T-helper 9 cell (primary cell): ENCODE results near the gene POLRMT.
"Not testable (repeated sequence)": the region's sequence is repeated elsewhere in the genome, so short reads cannot be mapped to it uniquely, and the experiment has no call there.

ENCODE experiments used
- DNase-seq: peaks from one replicate; pipeline ENCODE4 v3.0.0-alpha.2; 2020

The POLRMT gene

GRCh38 chr19:590750-591098 lies 42.6 kb downstream of the POLRMT start:
- no peak for DNase-seq

GRCh38 chr19:590396-590745 lies 43.0 kb downstream of the POLRMT start:
- no peak for DNase-seq

- DNase-seq: no peak
Observed at GRCh38 chr19:589693-590395, 43.5 kb downstream of the POLRMT start, which contains the start of gene HCN2. TSS of gene HCN2 (plus strand) at chr19:589881. CDS start at chr19:589946, 65 bp downstream.

DNA sequence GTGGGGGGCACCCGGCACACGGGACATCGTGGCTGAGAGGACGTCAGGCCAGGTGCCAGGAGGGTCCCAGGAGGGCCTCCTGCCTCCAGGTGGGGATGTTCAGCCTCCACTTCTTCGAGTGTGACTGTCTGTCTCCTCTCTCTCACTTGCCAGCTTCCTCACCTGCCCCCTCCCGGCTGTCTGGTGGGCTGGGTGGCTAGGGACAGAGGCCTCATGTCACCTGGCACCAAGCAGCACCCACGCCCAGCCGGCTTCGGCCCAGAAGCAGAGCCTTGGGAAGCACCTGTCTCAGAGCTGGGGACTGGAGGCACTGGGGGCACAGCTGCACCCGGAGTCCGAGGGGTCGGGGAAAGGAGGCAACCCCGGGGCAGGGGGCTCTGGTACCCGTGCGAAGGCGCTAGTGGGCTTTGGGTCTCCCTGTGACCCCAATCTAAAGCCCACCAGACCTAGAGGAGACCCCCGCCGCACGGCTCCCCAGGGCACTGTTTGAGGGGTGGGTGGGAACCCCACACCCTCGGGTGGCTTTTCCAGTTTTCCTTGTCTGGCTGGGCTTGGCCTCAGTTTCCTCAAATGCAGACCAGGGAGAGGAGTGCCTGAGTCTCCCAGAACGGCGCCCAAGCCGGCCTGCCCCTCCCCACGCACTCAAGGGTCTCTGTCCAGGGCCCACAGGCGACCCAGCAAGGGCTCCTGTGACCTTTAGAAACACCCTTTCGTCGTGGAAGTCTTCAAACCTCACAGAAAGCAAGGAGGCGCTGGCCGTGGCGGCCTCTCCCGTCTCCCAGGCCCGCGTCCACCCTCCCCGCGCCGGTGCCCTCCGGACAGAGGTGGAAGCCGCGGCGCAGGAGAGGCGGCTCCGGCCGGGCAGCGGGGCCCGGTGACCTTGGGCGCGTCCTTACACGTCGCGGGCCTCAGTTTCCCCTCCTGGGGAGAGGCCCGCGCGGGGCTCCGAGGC lies 44.3 kb downstream of the POLRMT start:
- no peak for DNase-seq

DNA sequence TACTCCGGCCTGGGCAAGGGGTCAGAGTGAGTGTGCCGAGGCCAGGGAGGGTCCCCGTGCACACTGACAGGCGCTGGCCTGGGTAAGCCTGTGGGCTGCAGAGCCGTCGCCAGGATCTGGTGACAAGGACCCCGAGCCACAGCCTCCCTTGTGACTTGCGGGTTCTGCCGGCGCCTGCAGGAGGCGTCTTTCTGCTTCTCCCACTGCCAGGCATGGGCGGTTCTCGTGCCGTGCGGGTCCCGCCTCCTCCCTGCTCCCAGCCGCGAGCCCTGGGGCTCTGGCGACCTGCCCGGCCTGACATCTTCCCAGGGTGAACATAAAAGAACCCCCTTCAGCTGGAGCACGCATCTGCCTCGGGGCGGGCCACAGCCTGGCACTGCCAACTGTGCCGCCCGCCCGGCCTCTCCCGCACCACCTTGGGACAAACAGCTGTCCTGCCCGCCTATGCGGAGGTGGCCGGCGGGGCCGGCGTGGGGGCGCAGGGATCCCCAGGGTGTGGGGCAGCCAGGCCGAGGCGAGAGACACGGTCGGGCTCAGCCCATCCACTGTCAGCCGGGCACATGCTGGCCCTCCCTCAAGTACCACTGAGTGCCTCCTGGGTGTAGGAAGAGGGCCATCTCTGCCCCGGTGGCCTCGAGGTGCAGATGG lies 45.1 kb downstream of the POLRMT start:
- DNase-seq: peak; percentile 51

GRCh38 chr19:585551-586110 lies 47.7 kb downstream of the POLRMT start:
- DNase-seq: no peak

DNA sequence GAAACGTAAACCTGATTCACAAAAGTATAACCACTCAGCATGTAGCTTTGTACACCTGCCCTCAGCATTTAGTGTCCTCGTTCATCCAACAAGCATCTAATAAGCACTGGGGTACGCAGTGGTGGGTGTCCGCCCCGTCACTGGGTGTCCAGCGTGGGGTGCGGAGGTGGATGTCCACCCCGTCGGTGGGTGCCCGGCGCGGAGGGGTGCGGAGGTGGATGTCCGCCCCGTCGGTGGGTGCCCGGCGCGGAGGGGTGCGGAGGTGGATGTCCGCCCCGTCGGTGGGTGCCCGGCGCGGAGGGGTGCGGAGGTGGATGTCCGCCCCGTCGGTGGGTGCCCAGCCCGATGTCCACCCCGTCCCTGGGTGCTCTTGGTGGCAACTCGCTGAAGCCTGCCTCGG lies 48.2 kb downstream of the POLRMT start:
- DNase-seq: not testable (repeated sequence)

DNA sequence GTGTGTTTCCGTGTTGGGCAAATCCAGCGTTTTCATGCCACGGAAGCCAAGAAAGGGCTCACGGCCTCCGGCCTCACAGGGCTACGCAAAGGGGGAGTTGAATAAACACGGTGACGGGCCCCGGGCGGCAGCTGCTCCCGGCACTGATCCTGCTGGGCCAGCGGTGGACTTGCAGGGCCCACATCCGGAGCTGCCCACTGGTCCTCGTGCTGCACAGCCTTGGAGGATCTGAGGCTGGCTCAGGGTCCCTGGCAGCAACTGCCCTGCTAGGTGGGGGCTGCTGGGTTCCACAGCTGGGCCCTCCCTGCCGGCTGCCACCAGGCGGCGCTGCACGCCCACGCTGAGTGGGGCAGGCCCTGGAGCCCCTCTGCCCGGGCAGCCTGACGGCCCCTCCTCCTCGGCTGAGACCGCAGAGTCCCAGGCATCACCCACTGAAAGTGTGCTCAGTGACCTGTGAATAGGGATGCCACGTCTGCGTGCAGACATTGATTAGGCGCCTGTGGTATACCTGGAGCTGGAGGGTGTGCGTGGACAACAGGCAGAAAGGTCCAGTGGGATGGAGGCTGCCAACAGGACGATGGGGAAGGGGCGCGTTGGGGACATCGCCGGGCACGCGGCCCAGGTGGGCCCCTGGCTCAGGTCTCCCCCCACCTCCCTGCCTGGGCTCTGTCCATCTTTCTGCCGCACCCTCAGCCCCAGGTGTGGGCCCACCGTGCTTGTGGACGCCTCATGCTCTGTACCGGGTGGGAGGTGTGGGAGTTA lies 48.9 kb downstream of the POLRMT start:
- peak; percentile 65 for DNase-seq

GRCh38 chr19:583968-584239 lies 49.4 kb downstream of the POLRMT start:
- no peak for DNase-seq

GRCh38 chr19:583198-583967 lies 50.0 kb downstream of the POLRMT start:
- no peak for DNase-seq

DNA sequence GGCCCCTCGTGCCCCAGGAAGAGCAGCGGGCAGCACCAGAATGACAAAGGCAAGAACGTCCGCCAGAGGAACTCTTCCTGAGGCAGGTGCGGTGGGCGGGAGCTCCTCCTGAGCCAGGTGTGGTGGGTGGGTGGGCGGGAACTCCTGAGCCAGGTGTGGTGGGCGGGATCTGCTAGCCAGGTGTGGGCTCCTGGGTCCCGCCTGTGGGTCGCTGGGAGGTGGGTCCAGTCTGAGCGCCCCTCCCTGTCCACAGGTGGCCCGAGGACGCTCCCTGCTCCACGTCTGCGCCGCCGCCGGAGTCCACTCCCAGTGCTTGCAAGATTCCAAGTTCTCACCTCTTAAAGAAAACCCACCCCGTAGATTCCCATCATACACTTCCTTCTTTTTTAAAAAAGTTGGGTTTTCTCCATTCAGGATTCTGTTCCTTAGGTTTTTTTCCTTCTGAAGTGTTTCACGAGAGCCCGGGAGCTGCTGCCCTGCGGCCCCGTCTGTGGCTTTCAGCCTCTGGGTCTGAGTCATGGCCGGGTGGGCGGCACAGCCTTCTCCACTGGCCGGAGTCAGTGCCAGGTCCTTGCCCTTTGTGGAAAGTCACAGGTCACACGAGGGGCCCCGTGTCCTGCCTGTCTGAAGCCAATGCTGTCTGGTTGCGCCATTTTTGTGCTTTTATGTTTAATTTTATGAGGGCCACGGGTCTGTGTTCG lies 50.7 kb downstream of the POLRMT start:
- no peak for DNase-seq

- DNase-seq: no peak
Observed at GRCh38 chr19:581399-582111, 51.8 kb downstream of the POLRMT start.

- DNase-seq: no peak
Observed at GRCh38 chr19:580274-580835, 53.0 kb downstream of the POLRMT start.

GRCh38 chr19:579842-580155 lies 53.5 kb downstream of the POLRMT start:
- no peak for DNase-seq

GRCh38 chr19:579111-579841 lies 54.1 kb downstream of the POLRMT start:
- no peak for DNase-seq

DNA sequence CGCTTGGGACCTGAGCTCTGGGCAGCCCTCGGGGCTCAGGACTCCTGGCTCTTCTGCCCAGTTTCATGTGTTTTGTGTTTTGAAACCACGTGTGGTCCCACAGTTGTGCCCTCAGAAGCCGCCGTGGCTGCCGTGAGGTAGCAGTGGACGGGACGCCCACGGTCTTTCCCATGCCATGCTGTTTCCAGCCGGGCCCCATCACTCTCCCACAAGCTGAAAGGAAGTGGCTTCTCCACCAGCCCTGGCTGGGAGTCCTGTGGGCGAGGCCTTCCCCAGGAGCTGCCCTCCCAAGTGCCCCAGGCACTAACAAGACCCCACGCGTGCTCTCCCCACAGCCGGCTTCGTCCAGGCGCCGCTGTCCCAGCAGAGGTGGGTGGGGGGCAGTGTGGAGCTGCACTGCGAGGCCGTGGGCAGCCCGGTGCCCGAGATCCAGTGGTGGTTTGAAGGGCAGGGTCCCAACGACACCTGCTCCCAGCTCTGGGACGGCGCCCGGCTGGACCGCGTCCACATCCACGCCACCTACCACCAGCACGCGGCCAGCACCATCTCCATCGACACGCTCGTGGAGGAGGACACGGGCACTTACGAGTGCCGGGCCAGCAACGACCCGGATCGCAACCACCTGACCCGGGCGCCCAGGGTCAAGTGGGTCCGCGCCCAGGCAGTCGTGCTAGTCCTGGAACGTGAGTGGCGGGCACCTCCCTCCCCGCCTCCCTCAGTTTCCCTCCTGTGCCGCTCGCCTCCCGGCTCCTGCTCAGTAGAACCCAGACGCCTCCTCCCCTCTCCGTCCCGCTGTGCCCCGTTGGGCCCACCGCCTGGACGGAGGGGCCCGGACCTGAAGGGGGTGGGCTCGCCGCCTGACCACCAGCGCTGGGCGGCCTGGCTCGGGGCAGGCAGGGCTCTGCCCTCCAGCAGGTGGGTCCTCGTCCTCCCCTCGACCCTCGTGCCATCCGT lies 55.6 kb downstream of the POLRMT start:
- DNase-seq: no peak

- DNase-seq: no peak
Observed at GRCh38 chr19:576768-577438, 56.4 kb downstream of the POLRMT start.
